Stimulated activated CD8-positive, alpha-beta memory T cell treated with anti-CD3 and anti-CD28 coated beads, Interleukin-15, amount 100 ng/mL, for 24 hours (primary cell): Measurements from ENCODE around the gene KANSL1.
"Not testable (repeated sequence)": the region's sequence is repeated elsewhere in the genome, so short reads cannot be mapped to it uniquely, and the experiment has no call there.

Experiments used
- DNase-seq: peaks from one replicate; pipeline ENCODE4 v3.0.0-alpha.2; 2020; ENCODE audit warnings: low read depth

Gene KANSL1

GRCh38 chr17:46019408-46019925 lies 173.8 kb downstream of the KANSL1 start:
- not testable (repeated sequence) for DNase-seq

DNA sequence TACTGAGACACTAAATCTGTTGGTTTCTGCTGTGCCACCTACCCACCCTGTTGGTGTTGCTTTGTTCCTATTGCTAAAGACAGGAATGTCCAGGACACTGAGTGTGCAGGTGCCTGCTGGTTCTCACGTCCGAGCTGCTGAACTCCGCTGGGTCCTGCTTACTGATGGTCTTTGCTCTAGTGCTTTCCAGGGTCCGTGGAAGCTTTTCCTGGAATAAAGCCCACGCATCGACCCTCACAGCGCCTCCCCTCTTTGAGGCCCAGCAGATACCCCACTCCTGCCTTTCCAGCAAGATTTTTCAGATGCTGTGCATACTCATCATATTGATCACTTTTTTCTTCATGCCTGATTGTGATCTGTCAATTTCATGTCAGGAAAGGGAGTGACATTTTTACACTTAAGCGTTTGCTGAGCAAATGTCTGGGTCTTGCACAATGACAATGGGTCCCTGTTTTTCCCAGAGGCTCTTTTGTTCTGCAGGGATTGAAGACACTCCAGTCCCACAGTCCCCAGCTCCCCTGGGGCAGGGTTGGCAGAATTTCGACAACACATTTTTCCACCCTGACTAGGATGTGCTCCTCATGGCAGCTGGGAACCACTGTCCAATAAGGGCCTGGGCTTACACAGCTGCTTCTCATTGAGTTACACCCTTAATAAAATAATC lies 179.6 kb downstream of the KANSL1 start:
- no peak for DNase-seq

DNA sequence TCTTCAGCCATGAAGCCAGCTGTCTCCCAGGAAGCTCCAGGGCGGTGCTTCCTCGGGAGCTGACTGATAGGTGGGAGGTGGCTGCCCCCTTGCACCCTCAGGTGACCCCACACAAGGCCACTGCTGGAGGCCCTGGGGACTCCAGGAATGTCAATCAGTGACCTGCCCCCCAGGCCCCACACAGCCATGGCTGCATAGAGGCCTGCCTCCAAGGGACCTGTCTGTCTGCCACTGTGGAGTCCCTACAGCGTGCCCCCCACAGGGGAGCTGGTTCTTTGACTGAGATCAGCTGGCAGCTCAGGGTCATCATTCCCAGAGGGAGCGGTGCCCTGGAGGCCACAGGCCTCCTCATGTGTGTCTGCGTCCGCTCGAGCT lies 180.1 kb downstream of the KANSL1 start:
- DNase-seq, result no peak

GRCh38 chr17:46012506-46013079 lies 180.6 kb downstream of the KANSL1 start:
- no peak for DNase-seq

GRCh38 chr17:46011711-46012505 lies 181.3 kb downstream of the KANSL1 start:
- DNase-seq, result no peak

- DNase-seq, result no peak
These were observed 182.5 kb downstream of the KANSL1 start for GRCh38 chr17:46010597-46011186.

DNA sequence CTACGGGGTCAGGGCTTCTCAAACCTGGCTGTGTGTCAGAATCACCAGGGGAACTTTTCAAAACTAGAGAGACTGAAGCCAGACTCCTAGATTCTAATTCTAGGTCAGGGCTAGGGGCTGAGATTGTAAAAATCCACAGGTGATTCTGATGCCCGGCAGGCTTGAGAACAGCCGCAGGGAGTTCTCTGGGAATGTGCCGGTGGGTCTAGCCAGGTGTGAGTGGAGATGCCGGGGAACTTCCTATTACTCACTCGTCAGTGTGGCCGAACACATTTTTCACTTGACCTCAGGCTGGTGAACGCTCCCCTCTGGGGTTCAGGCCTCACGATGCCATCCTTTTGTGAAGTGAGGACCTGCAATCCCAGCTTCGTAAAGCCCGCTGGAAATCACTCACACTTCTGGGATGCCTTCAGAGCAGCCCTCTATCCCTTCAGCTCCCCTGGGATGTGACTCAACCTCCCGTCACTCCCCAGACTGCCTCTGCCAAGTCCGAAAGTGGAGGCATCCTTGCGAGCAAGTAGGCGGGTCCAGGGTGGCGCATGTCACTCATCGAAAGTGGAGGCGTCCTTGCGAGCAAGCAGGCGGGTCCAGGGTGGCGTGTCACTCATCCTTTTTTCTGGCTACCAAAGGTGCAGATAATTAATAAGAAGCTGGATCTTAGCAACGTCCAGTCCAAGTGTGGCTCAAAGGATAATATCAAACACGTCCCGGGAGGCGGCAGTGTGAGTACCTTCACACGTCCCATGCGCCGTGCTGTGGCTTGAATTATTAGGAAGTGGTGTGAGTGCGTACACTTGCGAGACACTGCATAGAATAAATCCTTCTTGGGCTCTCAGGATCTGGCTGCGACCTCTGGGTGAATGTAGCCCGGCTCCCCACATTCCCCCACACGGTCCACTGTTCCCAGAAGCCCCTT lies 183.3 kb downstream of the KANSL1 start:
- no peak for DNase-seq

- no peak for DNase-seq
These were observed 184.6 kb downstream of the KANSL1 start for GRCh38 chr17:46008591-46008990.

DNA sequence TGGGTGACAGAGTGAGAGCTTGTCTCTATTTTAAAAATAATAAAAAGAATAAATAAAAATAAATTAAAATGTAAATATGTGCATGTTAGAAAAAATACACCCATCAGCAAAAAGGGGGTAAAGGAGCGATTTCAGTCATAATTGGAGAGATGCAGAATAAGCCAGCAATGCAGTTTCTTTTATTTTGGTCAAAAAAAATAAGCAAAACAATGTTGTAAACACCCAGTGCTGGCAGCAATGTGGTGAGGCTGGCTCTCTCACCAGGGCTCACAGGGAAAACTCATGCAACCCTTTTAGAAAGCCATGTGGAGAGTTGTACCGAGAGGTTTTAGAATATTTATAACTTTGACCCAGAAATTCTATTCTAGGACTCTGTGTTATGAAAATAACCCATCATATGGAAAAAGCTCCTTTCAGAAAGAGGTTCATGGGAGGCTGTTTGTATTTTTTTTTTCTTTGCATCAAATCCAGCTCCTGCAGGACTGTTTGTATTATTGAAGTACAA lies 185.7 kb downstream of the KANSL1 start:
- no peak for DNase-seq

GRCh38 chr17:46006082-46006481 lies 187.1 kb downstream of the KANSL1 start:
- not testable (repeated sequence) for DNase-seq

DNA sequence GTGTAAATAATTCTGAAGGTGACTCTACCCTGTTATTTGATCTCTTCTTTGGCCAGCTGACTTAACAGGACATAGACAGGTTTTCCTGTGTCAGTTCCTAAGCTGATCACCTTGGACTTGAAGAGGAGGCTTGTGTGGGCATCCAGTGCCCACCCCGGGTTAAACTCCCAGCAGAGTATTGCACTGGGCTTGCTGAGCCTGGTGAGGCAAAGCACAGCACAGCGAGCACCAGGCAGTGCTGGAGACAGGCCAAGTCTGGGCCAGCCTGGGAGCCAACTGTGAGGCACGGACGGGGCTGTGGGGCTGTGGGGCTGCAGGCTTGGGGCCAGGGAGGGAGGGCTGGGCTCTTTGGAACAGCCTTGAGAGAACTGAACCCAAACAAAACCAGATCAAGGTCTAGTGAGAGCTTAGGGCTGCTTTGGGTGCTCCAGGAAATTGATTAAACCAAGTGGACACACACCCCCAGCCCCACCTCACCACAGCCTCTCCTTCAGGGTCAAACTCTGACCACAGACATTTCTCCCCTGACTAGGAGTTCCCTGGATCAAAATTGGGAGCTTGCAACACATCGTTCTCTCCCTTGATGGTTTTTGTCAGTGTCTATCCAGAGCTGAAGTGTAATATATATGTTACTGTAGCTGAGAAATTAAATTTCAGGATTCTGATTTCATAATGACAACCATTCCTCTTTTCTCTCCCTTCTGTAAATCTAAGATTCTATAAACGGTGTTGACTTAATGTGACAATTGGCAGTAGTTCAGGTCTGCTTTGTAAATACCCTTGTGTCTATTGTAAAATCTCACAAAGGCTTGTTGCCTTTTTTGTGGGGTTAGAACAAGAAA lies 189.1 kb downstream of the KANSL1 start:
- no peak for DNase-seq

GRCh38 chr17:46002973-46003316 lies 190.3 kb downstream of the KANSL1 start:
- DNase-seq, result no peak

DNA sequence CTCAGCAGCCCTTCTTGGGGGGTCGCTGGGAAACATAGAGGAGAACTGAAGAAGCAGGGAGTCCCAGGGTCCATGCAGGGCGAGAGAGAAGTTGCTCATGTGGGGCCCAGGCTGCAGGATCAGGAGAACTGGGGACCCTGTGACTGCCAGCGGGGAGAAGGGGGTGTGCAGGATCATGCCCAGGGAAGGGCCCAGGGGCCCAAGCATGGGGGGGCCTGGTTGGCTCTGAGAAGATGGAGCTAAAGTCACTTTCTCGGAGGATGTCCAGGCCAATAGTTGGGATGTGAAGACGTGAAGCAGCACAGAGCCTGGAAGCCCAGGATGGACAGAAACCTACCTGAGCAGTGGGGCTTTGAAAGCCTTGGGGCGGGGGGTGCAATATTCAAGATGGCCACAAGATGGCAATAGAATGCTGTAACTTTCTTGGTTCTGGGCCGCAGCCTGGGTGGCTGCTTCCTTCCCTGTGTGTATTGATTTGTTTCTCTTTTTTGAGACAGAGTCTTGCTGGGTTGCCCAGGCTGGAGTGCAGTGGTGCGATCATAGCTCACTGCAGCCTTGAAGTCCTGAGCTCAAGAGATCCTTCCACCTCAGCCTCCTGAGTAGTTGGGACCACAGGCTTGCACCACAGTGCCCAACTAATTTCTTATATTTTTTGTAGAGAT lies 190.8 kb downstream of the KANSL1 start:
- DNase-seq, result peak; percentile 50

DNA sequence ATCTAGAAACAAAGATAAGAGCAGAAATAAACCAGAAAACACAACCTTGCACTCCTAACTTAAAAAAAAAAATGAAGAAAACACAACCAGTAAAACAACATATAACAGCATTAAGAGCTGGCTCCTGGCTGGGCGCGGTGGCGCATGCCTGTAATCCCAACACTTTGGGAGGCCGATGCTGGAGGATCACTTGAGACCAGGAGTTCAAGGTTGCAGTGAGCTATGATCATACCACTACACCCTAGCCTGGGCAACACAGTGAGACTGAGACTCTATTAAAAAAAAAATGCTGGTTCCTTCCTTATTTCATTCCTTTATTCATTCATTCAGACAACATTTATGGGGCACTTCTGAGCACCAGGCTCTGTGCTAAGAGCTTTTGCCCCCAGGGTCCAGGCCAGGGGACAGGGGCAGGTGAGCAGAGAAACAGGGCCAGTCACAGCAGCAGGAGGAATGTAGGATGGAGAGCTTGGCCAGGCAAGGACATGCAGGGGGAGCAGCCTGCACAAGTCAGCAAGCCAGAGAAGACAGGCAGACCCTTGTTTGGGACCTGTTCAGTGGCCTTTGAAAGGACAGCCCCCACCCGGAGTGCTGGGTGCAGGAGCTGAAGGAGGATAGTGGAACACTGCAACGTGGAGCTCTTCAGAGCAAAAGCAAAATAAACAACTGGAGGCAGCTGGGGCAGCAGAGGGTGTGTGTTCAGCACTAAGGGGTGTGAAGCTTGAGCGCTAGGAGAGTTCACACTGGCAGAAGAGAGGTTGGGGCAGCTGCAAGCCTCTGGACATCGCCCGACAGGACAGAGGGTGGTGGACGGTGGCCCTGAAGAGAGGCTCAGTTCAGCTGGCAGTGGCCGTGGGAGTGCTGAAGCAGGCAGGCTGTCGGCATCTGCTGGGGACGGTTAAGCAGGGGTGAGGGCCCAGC lies 191.6 kb downstream of the KANSL1 start:
- no peak for DNase-seq

DNA sequence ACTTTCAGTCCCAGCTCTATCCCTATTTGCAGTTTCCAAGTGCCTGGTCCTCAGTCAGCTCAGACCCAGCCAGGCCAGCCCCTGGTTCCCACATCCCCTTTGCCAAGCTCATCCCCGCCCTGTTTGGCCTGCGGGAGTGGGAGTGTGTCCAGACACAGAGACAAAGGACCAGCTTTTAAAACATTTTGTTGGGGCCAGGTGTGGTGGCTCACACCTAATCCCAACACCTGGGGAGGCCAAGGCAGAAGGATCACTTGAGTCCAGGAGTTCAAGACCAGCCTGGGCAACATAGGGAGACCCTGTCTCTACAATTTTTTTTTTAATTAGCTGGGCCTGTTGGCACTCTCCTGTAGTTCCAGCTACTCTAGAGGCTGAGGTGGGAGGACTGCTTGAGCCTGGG lies 192.5 kb downstream of the KANSL1 start:
- no peak for DNase-seq

DNA sequence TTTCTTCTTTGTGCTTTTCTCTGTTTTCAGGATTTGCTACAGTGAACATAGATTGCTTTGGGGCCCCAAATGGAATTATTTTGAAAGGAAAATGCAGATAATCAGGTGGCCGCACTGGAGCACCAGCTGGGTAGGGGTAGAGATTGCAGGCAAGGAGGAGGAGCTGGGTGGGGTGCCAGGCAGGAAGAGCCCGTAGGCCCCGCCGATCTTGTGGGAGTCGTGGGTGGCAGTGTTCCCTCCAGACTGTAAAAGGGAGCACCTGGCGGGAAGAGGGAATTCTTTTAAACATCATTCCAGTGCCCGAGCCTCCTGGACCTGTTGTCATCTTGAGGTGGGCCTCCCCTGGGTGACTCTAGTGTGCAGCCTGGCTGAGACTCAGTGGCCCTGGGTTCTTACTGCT lies 192.9 kb downstream of the KANSL1 start:
- no peak for DNase-seq

- DNase-seq, result no peak
These were observed 193.3 kb downstream of the KANSL1 start for GRCh38 chr17:45999900-46000290.

DNA sequence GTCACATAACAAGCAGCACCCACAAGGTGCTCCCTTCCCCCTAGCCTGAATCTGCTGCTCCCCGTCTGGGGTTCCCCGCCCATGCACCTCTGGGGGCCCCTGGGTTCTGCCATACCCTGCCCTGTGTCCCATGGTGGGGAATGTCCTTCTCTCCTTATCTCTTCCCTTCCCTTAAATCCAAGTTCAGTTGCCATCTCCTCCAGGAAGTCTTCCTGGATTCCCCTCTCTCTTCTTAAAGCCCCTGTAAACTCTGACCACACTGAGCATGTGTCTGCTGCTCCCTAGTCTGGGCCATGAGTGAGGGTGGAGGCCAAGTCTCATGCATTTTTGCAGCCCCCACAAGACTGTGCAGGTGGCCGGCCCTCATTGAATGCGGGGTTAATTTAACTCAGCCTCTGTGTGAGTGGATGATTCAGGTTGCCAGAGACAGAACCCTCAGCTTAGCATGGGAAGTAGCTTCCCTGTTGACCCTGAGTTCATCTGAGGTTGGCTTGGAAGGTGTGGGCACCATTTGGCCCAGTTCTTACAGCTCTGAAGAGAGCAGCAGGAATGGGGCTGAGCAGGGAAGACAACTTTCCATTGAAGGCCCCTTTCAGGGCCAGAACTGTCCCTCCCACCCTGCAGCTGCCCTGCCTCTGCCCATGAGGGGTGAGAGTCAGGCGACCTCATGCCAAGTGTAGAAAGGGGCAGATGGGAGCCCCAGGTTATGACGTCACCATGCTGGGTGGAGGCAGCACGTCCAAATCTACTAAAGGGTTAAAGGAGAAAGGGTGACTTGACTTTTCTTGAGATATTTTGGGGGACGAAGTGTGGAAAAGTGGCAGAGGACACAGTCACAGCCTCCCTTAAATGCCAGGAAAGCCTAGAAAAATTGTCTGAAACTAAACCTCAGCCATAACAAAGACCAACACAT lies 194.0 kb downstream of the KANSL1 start, which contains the start of gene STH:
Gene STH (plus strand): TSS at position 264 of the 913 bp plus-strand sequence. CDS start 30 bp downstream, at position 294.
- DNase-seq, result no peak
